ENCODE results near the gene ANKZF1. TPM values are rescaled to one million over a fixed set of nuclear protein-coding genes. Genes with fewer than 3 reads are reported as not detected.

Gene ANKZF1
- total and polyA plus RNA-seq, 2 of the 4 experiments (the other 2 are of a cell fraction): 18.6 to 33.8 TPM

DNA sequence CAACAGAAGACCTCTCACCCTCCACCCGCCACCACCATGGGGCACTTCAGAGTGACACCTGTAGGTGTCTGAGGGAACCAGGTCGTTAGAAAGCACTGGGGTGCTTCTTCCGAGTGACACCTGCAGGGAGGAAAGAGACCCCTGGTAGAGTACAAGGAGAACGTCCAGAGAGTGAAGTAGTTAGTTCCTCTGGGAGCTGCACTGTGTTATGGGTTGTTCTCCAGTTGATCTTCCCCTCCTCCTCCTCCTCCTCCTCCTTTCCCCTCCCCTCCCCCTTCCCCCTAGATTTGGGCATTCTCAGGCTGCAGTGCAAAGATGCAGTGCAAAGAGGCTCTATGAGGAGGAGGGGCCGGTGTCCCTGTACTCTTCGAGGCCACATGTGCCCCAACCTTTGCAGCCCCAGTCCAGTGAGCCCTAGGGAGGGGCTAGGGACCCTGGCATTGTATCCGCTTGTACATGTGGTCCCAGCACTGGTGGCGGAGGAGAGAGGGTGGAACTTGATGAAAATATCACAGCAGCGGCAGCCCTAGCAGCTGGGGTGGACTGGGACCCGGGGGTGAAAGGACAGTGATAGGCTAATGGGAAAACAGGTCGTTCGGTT, 50.4 kb downstream of the ANKZF1 start:
- peak overlapping the region; percentile 37; the same call in 1 of the 2 replicates for H3K23ac ChIP-seq (ENCODE audit: low read depth, low read length)
- H3K4me1 ChIP-seq (ENCODE audit: control insufficient read depth, insufficient read depth, low read length): peaks cover 12% of the 10 kb centered on the region
- peak overlapping the region; percentile 36 for H2BK120ac ChIP-seq (ENCODE audit: low read depth, low read length)
- peak overlapping the region; percentile 75; the same call in 1 of the 3 replicates for H2BK15ac ChIP-seq (ENCODE audit: low read depth, low read length)
- WGBS, 2 experiments (ENCODE audit: extremely low coverage in 2 of 2, insufficient read length in 1 of 2): 40% methylated on average over 1 of the region's 12 CpGs; no CpG with 5 or more reads in 1 of the 2 experiments
- peaks cover 8% of the 10 kb centered on the region for H3K9me1 ChIP-seq (ENCODE audit: insufficient read depth, low read length)
- dilution Hi-C loops (cut with HindIII; ENCODE audit: low sequenced_read_pairs, unreplicated experiment) (no loop called here), in situ Hi-C loops (cut with MboI; ENCODE audit: low sequenced_read_pairs) (no loop called here), intact Hi-C loops (cut with micrococcal nuclease) (loop anchor here (1.0 to 5.0 kb wide), 3 partner anchors 9 to 103 kb away; partner anchors contain the start of genes ABCB6, CNPPD1 and RETREG2)
- H3K27me3 ChIP-seq (ENCODE audit: control insufficient read depth, insufficient read depth, low read length): no peaks in the 10 kb centered on the region
- H3K79me1 ChIP-seq (ENCODE audit: low read depth in 1 of 2, low read length in 2 of 2): peaks cover 16 to 30% of the 10 kb centered on the region in 2 experiments
- BruUV-seq (replicated peaks): no TSS peak
- H4K5ac ChIP-seq (ENCODE audit: low read depth, low read length): peak overlapping the region; percentile 83
- peak overlapping the region; percentile 85 for H3K9ac ChIP-seq (ENCODE audit: low read depth, low read length)
- H4K91ac ChIP-seq (ENCODE audit: insufficient read depth, low read depth, low read length): peak overlapping the region; percentile 18
- TF ChIP-seq CEBPB (IDR thresholded peaks at IDR 0.05; ENCODE audit: low read depth, low read length) (no peak), MXI1 (IDR thresholded peaks at IDR 0.05; ENCODE audit: borderline replicate concordance, low read depth, low read length) (no peak), CHD1 (IDR thresholded peaks at IDR 0.05; ENCODE audit: low read depth, low read length) (0 out of 2 replicates have a peak, but pooled peaks have one; percentile 5), FOS (IDR thresholded peaks at IDR 0.05; ENCODE audit: low read depth, low read length) (0 out of 2 replicates have a peak, but pooled peaks have one; percentile 1), RCOR1 (IDR thresholded peaks at IDR 0.05; ENCODE audit: insufficient replicate concordance, low read length) (peak; percentile 69)
- ATAC-seq (ENCODE audit: low read depth): no peak
- peak overlapping the region; percentile 82 for H3K27ac ChIP-seq (ENCODE audit: insufficient read depth, low read length)
- peak overlapping the region; percentile 49 for H2AK9ac ChIP-seq (replicated peaks; ENCODE audit: low read depth, low read length, poor library complexity)
- peak overlapping the region; percentile 90 for H2AFZ ChIP-seq (replicated peaks; ENCODE audit: low read length, poor library complexity)
- H3K4me2 ChIP-seq (ENCODE audit: low read depth, low read length): peak overlapping the region; percentile 95
- peak overlapping the region; percentile 29 to 49; a peak in 3 of 4 replicates for H4K8ac ChIP-seq (ENCODE audit: low read depth in 2 of 2, low read length in 2 of 2)
- H4K20me1 ChIP-seq (ENCODE audit: insufficient read depth, low read length): no peaks in the 10 kb centered on the region
- ChIA-PET CTCF (interaction anchor here (1.1 to 3.2 kb wide), 2 partner anchors 15 to 108 kb away, joined by 3 to 29 read pairs; no protein-coding TSS in a partner anchor), POLR2A (ENCODE audit: unreplicated experiment) (no interaction called here)
- peak overlapping the region; percentile 87 for H3K56ac ChIP-seq (ENCODE audit: extremely low read depth, insufficient read depth, low read length)
- peak overlapping the region; percentile 96 for H3K14ac ChIP-seq (replicated peaks; ENCODE audit: low read depth, low read length)
- H3K4ac ChIP-seq (ENCODE audit: low read depth, low read length): peak overlapping the region; percentile 44
- DNase-seq: no peak
- no peak overlapping the region for H2BK20ac ChIP-seq (ENCODE audit: low read depth, low read length)
- peak overlapping the region; percentile 80 for H3K18ac ChIP-seq (ENCODE audit: low read depth, low read length)
- no peaks in the 10 kb centered on the region for H3K9me3 ChIP-seq (ENCODE audit: control insufficient read depth, insufficient read depth, low read length)
- peak overlapping the region; percentile 79 for H2BK5ac ChIP-seq (ENCODE audit: low read depth, low read length, poor library complexity, severe bottlenecking)
- H3K4me3 ChIP-seq (ENCODE audit: insufficient read depth, low read depth, low read length): peak overlapping the region; percentile 65
- peaks cover 43% of the 10 kb centered on the region for H3K36me3 ChIP-seq (ENCODE audit: control insufficient read depth, insufficient read depth, low read length)
- peak overlapping the region; percentile 56 for H2AK5ac ChIP-seq (ENCODE audit: low read depth, low read length)
